Upper lobe of right lung (tissue), 1 donor: Measurements from ENCODE around the gene FREY1. TPM values are rescaled to one million over a fixed set of nuclear protein-coding genes. Genes with fewer than 3 reads are reported as not detected.

Source experiments
- ATAC-seq: fragments of 200-7000 bp; cut with Tn5 transposase; one replicate; pipeline ENCODE4 v1.9.1; 2020; ENCODE audit warnings: mild to moderate bottlenecking, moderate library complexity
- DNase-seq: peaks from one replicate; pipeline ENCODE4 v3.0.0-alpha.2; 2020
- H3K27ac ChIP-seq: fragments of 200-600 bp; one replicate; pipeline ENCODE4 v1.8.0; 2022
- H3K27me3 ChIP-seq: fragments of 200-600 bp; one replicate; pipeline ENCODE4 v1.8.0; 2022; ENCODE audit warnings: mild to moderate bottlenecking
- H3K36me3 ChIP-seq: fragments of 200-600 bp; one replicate; pipeline ENCODE4 v1.8.0; 2022
- H3K4me1 ChIP-seq: fragments of 200-600 bp; one replicate; pipeline ENCODE4 v1.8.0; 2022
- H3K4me3 ChIP-seq: fragments of 200-600 bp; one replicate; pipeline ENCODE4 v1.8.0; 2022; ENCODE audit warnings: mild to moderate bottlenecking
- H3K9me3 ChIP-seq: fragments of 200-600 bp; one replicate; pipeline ENCODE4 v1.8.0; 2022
- CTCF ChIP-seq: fragments of 200-600 bp; IDR thresholded peaks from one replicate; pipeline ENCODE4 v1.8.0; 2022; ENCODE audit warnings: antibody characterized with exemption
- intact Hi-C: fragments of 100-400 bp; cut with DNase I; formaldehyde crosslinking; loops from one replicate; pipeline ENCODE4 v1.11.0; 2022
- total RNA-seq: library from RNA; stranded (reverse); fragmentation: NEBNext Ultra II Directional; extraction: Animal tissue kit (Norgen Biotek cat#: 25700); gene quantifications from one replicate; pipeline ENCODE4 v1.2.1, GENCODE V29; 2021
- donor health status: DM: no; HTN: yes; CAD: no; lungs with severe emphysema.

FREY1 gene
- total RNA-seq, 1 donor from 2014 or later = 0.75 TPM

GRCh38 chr11:45920531-45921477, 13.7 kb upstream of the FREY1 start:
- Histone ChIP-seq H3K4me1 (peaks cover 20% of the 10 kb centered on the region), H3K4me3 (no peak overlapping the region), H3K27ac (peak overlapping the region; percentile 84), H3K36me3 (peaks cover 3% of the 10 kb centered on the region), H3K27me3 (peaks cover 19% of the 10 kb centered on the region), H3K9me3 (no peaks in the 10 kb centered on the region)
- peak; percentile 27 for DNase-seq
- intact Hi-C loops = no loop called here
- ATAC-seq = no peak
- TF ChIP-seq CTCF = no peak

GRCh38 chr11:45919806-45920530, 12.9 kb upstream of the FREY1 start:
- Histone ChIP-seq H3K4me1 (peaks cover 20% of the 10 kb centered on the region), H3K9me3 (no peaks in the 10 kb centered on the region), H3K36me3 (peaks cover 11% of the 10 kb centered on the region), H3K27me3 (peaks cover 19% of the 10 kb centered on the region), H3K4me3 (no peak overlapping the region), H3K27ac (no peak overlapping the region)
- DNase-seq (peak; percentile 48), ATAC-seq (no peak)
- intact Hi-C loops = no loop called here
- no peak for TF ChIP-seq CTCF

GRCh38 chr11:45918962-45919675, 12.0 kb upstream of the FREY1 start:
- H3K27me3 ChIP-seq = peaks cover 19% of the 10 kb centered on the region
- intact Hi-C loops = no loop called here
- TF ChIP-seq CTCF = no peak
- peaks cover 20% of the 10 kb centered on the region for H3K4me1 ChIP-seq
- H3K36me3 ChIP-seq = peaks cover 20% of the 10 kb centered on the region
- H3K4me3 ChIP-seq = peak overlapping the region; percentile 60
- peak; percentile 41 for DNase-seq
- H3K27ac ChIP-seq = peak overlapping the region; percentile 82
- ATAC-seq = no peak
- H3K9me3 ChIP-seq = no peaks in the 10 kb centered on the region

GRCh38 chr11:45918331-45918941, 11.4 kb upstream of the FREY1 start:
- intact Hi-C loops = no loop called here
- peak overlapping the region; percentile 82 for H3K27ac ChIP-seq
- TF ChIP-seq CTCF = no peak
- peaks cover 19% of the 10 kb centered on the region for H3K27me3 ChIP-seq
- no peaks in the 10 kb centered on the region for H3K9me3 ChIP-seq
- DNase-seq (peak; percentile 92), ATAC-seq (peak; percentile 68)
- H3K4me3 ChIP-seq = peak overlapping the region; percentile 60
- H3K36me3 ChIP-seq = peaks cover 26% of the 10 kb centered on the region
- peaks cover 20% of the 10 kb centered on the region for H3K4me1 ChIP-seq
